MCF 10A (cell line): ENCODE data around the gene YIPF5. TPM values are rescaled to one million over a fixed set of nuclear protein-coding genes. Genes with fewer than 3 reads are reported as not detected.

Source experiments
- BruUV-seq: library from RNA; stranded (reverse); fragments of 400-500 nt; replicated peaks from 2 replicates; lab custom pipeline; 2021; lab: Mats Ljungman, UMichigan
- CTCF ChIA-PET: fragments of 300-600 bp; sonication (Branson Sonifier 250); formaldehyde crosslinking; extraction: SDS; loops from one replicate; lab custom pipeline; 2021; ENCODE audit warnings: antibody characterized with exemption, inconsistent platforms; lab: Yijun Ruan, JAX
- POLR2A ChIA-PET: fragments of 300-600, 350-650 bp; sonication (Branson Sonifier 250); formaldehyde crosslinking; extraction: SDS; loops from one replicate; lab custom pipeline; 2020; ENCODE audit warnings: antibody characterized with exemption, inconsistent platforms; lab: Yijun Ruan, JAX
- DNase-seq: peaks from one replicate; pipeline ENCODE4 v3.0.0-alpha.2; 2018; ENCODE audit not compliant: unreplicated experiment
- H3K27ac Mint-ChIP-seq: one replicate; pipeline ENCODE4 v1.8.0; 2022; ENCODE audit warnings: mild to moderate bottlenecking, low read depth, mixed read lengths; ENCODE audit not compliant: unreplicated experiment
- H3K27me3 Mint-ChIP-seq: one replicate; pipeline ENCODE4 v1.8.0; 2022; ENCODE audit warnings: mixed read lengths; ENCODE audit not compliant: insufficient read depth, unreplicated experiment
- H3K36me3 Mint-ChIP-seq: one replicate; pipeline ENCODE4 v1.8.0; 2022; ENCODE audit warnings: mild to moderate bottlenecking, moderate library complexity, mixed read lengths; ENCODE audit not compliant: insufficient read depth, unreplicated experiment
- H3K4me1 Mint-ChIP-seq: one replicate; pipeline ENCODE4 v1.8.0; 2022; ENCODE audit warnings: mixed read lengths; ENCODE audit not compliant: insufficient read depth, unreplicated experiment
- H3K4me3 Mint-ChIP-seq: one replicate; pipeline ENCODE4 v1.8.0; 2022; ENCODE audit warnings: mild to moderate bottlenecking, moderate library complexity, mixed read lengths; ENCODE audit not compliant: unreplicated experiment
- H3K9me3 Mint-ChIP-seq: one replicate; pipeline ENCODE4 v1.8.0; 2022; ENCODE audit warnings: mixed read lengths; ENCODE audit not compliant: unreplicated experiment
- CTCF ChIP-seq: fragments of 200-600 bp; IDR thresholded peaks from one replicate; pipeline ENCODE4 v1.8.0; 2022; ENCODE audit warnings: antibody characterized with exemption, mild to moderate bottlenecking; ENCODE audit not compliant: unreplicated experiment
- intact Hi-C: fragments of 100-400 bp; cut with micrococcal nuclease; formaldehyde crosslinking; loops from 2 replicates; pipeline ENCODE4 v1.14.1; 2022
- total RNA-seq: library from RNA; stranded (reverse); gene quantifications from 2 replicates; pipeline ENCODE4 v1.2.3, GENCODE V29; 2022

The YIPF5 gene
- total RNA-seq, 1 experiment from 2014 or later: 88.7 TPM

GRCh38 chr5:144143625-144144024 is 26.8 kb downstream of the YIPF5 start:
- no peaks in the 10 kb centered on the region for H3K9me3 Mint-ChIP-seq
- no peak overlapping the region for H3K27ac Mint-ChIP-seq
- no peak overlapping the region for H3K4me3 Mint-ChIP-seq
- TF ChIP-seq CTCF: no peak
- POLR2A ChIA-PET: interaction anchor here (0.7 to 1.1 kb wide), 5 partner anchors 9 to 1164 kb away, joined by 3 to 5 read pairs (median 4); no protein-coding TSS in a partner anchor
- H3K36me3 Mint-ChIP-seq: no peaks in the 10 kb centered on the region
- peaks cover 15% of the 10 kb centered on the region for H3K4me1 Mint-ChIP-seq
- intact Hi-C loops: loop anchor here (2.0 to 10.0 kb wide), 5 partner anchors 156 to 1139 kb away; no protein-coding TSS in a partner anchor
- BruUV-seq: no TSS peak
- DNase-seq: no peak
- CTCF ChIA-PET: interaction anchor here (0.5 to 6.2 kb wide), 11 partner anchors 11 to 1047 kb away, joined by 3 to 71 read pairs (median 8); partner anchors contain the start of genes KCTD16 and YIPF5
- no peaks in the 10 kb centered on the region for H3K27me3 Mint-ChIP-seq

- ChIA-PET POLR2A (interaction anchor here (1.0 to 1.5 kb wide), 5 partner anchors 157 to 747 kb away, joined by 3 to 6 read pairs (median 3); no protein-coding TSS in a partner anchor), CTCF (interaction anchor here (0.5 to 6.2 kb wide), 50 partner anchors 10 to 1528 kb away, joined by 3 to 71 read pairs (median 4); partner anchors contain the start of genes KCTD16 and YIPF5)
- peaks cover 15% of the 10 kb centered on the region for H3K4me1 Mint-ChIP-seq
- no TSS peak for BruUV-seq
- no peak overlapping the region for H3K27ac Mint-ChIP-seq
- H3K36me3 Mint-ChIP-seq: no peaks in the 10 kb centered on the region
- H3K9me3 Mint-ChIP-seq: no peaks in the 10 kb centered on the region
- TF ChIP-seq CTCF: no peak
- DNase-seq: no peak
- H3K27me3 Mint-ChIP-seq: no peaks in the 10 kb centered on the region
- H3K4me3 Mint-ChIP-seq: no peak overlapping the region
- intact Hi-C loops: loop anchor here (1.0 to 10.0 kb wide), 8 partner anchors 155 to 1218 kb away; no protein-coding TSS in a partner anchor
Observed at GRCh38 chr5:144142824-144143162, 27.7 kb downstream of the YIPF5 start.

GRCh38 chr5:144142139-144142823 is 28.2 kb downstream of the YIPF5 start:
- intact Hi-C loops: loop anchor here (1.0 to 10.0 kb wide), 8 partner anchors 155 to 1218 kb away; no protein-coding TSS in a partner anchor
- H3K4me1 Mint-ChIP-seq: peaks cover 15% of the 10 kb centered on the region
- TF ChIP-seq CTCF: peak; percentile 89
- H3K27me3 Mint-ChIP-seq: no peaks in the 10 kb centered on the region
- no peak overlapping the region for H3K4me3 Mint-ChIP-seq
- CTCF ChIA-PET: interaction anchor here (0.5 to 6.2 kb wide), 58 partner anchors 10 to 1263 kb away, joined by 3 to 71 read pairs (median 4); partner anchors contain the start of genes KCTD16 and YIPF5
- BruUV-seq: no TSS peak
- no peaks in the 10 kb centered on the region for H3K36me3 Mint-ChIP-seq
- H3K9me3 Mint-ChIP-seq: no peaks in the 10 kb centered on the region
- H3K27ac Mint-ChIP-seq: no peak overlapping the region
- DNase-seq: peak; percentile 70
- POLR2A ChIA-PET: interaction anchor here (1.0 to 1.5 kb wide), 6 partner anchors 157 to 746 kb away, joined by 3 to 6 read pairs (median 3); no protein-coding TSS in a partner anchor

GRCh38 chr5:144141585-144141984 is 28.9 kb downstream of the YIPF5 start:
- intact Hi-C loops: loop anchor here (5.0 to 10.0 kb wide), 4 partner anchors 154 to 1137 kb away; no protein-coding TSS in a partner anchor
- BruUV-seq: no TSS peak
- POLR2A ChIA-PET: interaction anchor here (1.1 to 1.5 kb wide), 2 partner anchors 173 to 175 kb away, joined by 3 read pairs; no protein-coding TSS in a partner anchor
- H3K27ac Mint-ChIP-seq: no peak overlapping the region
- no peaks in the 10 kb centered on the region for H3K36me3 Mint-ChIP-seq
- no peak for TF ChIP-seq CTCF
- H3K4me3 Mint-ChIP-seq: no peak overlapping the region
- H3K4me1 Mint-ChIP-seq: peaks cover 15% of the 10 kb centered on the region
- no peak for DNase-seq
- H3K9me3 Mint-ChIP-seq: no peaks in the 10 kb centered on the region
- no peaks in the 10 kb centered on the region for H3K27me3 Mint-ChIP-seq
- CTCF ChIA-PET: interaction anchor here (0.5 to 6.2 kb wide), 30 partner anchors 9 to 1919 kb away, joined by 3 to 71 read pairs (median 4); no protein-coding TSS in a partner anchor
